Motor neuron (in vitro differentiated cells): ENCODE data around the gene TMEM107. TPM values are rescaled to one million over a fixed set of nuclear protein-coding genes. Genes with fewer than 3 reads are reported as not detected.
A peak's percentile ranks its signal among the peaks of the same experiment; 100 is the strongest.

Experiments
- ATAC-seq, 8 experiments: fragments of 200-7000 bp; cut with Tn5 transposase; replicated peaks in 6 of 8; 2 replicates each; pipeline ENCODE4 v1.8.0; 2021; ENCODE audit warnings: mild to moderate bottlenecking in 8 of 8, moderate library complexity in 8 of 8
- H3K27ac ChIP-seq, 2 donors: fragments of 250-450 bp; sonication (Bioruptor Pico); 2 replicates each; pipeline ENCODE4 v1.9.0; 2021; ENCODE audit warnings: antibody characterized with exemption in 2 of 2, mild to moderate bottlenecking in 2 of 2, moderate library complexity in 1 of 2
- H3K4me1 ChIP-seq, 2 donors: fragments of 250-450 bp; sonication (Bioruptor Pico); replicated peaks in 1 of 2; 2 replicates each; pipeline ENCODE4 v1.6.1; 2021; ENCODE audit warnings: antibody characterized with exemption in 2 of 2, mild to moderate bottlenecking in 2 of 2, moderate library complexity in 1 of 2
- H3K4me3 ChIP-seq, 5 donors: fragments of 250-450 bp; sonication (Bioruptor Pico); 2 replicates each; pipeline ENCODE4 v1.9.0; 2021; ENCODE audit warnings: antibody characterized with exemption in 5 of 5, mild to moderate bottlenecking in 5 of 5, moderate library complexity in 4 of 5
- WGBS, 10 experiments: fragments of 450-650 bp; shearing (Covaris generic); methylation state at CpG; one replicate each; pipeline ENCODE4 v1.0.0; 2022; 5-methylcytosine and 5-hydroxymethylcytosine counted together
- in situ Hi-C, 9 experiments: fragments of 400-800 bp; cut with MboI; loops; one replicate each; pipeline ENCODE4 v1.15.0; 2021; ENCODE audit warnings: low sequenced_read_pairs in 9 of 9, low pct_unique_long_range_greater_than_20kb in 2 of 9; ENCODE audit not compliant: unreplicated experiment in 9 of 9
- total RNA-seq, 8 experiments: library from RNA; unstranded; fragments of 300-600 nt; gene quantifications; 2 replicates each; pipeline versions ENCODE4 v1.2.3 to v1.2.4, GENCODE V29; 2022

The TMEM107 gene
- total RNA-seq, 8 experiments from 2014 or later = 5.8 to 54.2 (median 30.1) TPM

DNA sequence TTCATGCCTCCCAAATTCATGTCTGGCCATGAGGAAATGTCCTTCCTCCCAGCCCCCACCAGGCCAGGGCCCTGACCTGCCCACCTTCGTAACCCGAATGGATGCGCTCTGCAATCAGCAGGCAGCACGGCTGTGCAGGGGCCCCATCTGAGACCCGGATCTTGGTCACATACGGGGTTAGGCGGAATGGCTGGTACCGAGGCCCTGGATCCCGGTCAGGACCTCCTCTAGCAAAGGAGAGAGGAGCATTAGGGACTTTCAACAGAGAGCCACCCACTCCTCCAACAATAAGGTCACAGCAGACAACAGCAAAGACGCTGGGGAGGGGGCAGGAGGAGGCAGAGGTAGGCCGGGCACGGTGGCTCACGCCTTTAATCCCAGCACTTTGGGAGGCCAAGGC lies 27.6 kb downstream of the TMEM107 start:
- no peak overlapping the region for H3K4me3 ChIP-seq
- H3K27ac ChIP-seq = no peak overlapping the region
- H3K4me1 ChIP-seq = peaks cover 15 to 16% of the 10 kb centered on the region in 2 donors
- in situ Hi-C loops = no loop called here
- ATAC-seq = no peak
- WGBS, 10 experiments = 72 to 95% (median 93%) methylated on average over 3 to 4 of the region's 13 CpGs; no CpG with 5 or more reads in 6 of the 10 experiments

DNA sequence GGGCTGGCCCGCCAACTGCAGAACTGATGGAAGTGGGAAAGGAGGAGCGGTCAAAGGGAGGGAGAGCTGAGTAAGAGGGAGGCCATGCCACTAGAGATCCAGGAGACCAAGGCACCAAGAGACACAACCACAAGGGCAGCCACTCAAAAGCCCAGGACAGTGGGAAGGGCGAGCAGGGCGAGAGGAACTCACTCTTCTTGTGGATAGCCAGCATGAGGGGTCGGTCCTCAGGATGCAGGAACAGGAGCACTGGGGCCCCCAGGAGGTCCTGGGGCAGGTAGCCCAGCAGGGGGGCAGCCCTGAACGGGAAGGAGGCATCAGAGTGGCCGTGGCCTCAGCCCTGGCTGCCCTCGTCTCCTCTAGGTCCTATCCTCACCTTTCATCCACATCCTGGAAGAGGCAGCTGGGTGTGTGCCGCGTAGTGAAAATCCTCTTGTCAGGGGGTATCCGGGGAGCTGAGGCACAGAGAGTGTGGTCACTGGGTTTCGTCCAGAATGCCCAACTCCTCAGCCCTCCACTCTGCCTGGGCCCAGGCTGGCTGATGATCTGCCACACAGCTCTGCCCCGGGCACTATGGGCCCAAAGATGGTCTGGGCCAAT lies 28.3 kb downstream of the TMEM107 start:
- no peak overlapping the region for H3K4me3 ChIP-seq
- peaks cover 10 to 11% of the 10 kb centered on the region in 2 donors for H3K4me1 ChIP-seq
- WGBS, 10 experiments = 60 to 100% (median 92%) methylated on average over 1 to 9 of the region's 13 CpGs; no CpG with 5 or more reads in 3 of the 10 experiments
- no peak overlapping the region for H3K27ac ChIP-seq
- ATAC-seq = no peak
- in situ Hi-C loops = no loop called here

DNA sequence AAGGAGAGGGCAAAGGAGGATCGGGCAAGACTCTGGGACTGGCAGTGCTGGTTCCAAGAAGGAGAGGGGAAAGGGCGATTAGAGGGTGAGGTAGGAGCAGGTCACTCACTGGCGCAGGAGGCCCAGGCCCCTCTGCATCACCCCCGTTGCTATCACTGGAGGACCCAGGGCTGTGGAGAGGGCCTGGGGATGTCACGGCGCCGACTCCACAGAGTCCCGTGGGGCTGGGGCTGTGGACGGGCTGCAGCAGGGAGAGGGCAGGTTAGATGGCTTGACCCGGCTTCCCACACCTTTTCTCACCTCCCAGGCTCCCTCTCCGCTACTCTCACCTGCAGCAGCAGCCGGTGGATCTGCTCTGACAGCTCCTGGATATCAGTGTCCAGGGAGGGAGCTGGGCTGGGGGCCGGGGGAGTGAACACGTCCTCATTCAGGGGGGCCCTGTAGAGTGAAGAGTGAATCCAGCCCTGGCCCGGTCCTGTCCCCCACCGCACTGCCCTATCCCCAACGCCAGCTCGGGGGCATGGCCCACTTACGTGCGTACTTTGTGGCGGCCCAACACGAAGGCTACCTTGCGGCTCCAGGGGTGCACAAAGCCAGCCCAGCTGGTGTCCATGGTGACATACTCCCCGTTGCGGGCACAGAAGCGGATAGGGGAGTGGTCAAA lies 28.9 kb downstream of the TMEM107 start:
- in situ Hi-C loops = no loop called here
- Histone ChIP-seq H3K27ac (no peak overlapping the region), H3K4me3 (no peak overlapping the region), H3K4me1 (peaks cover 6% of the 10 kb centered on the region in 2 donors)
- 80 to 100% (median 94%) methylated on average over 1 to 10 of the region's 26 CpGs; no CpG with 5 or more reads in 1 of the 10 experiments for WGBS, 10 experiments
- ATAC-seq = no peak

DNA sequence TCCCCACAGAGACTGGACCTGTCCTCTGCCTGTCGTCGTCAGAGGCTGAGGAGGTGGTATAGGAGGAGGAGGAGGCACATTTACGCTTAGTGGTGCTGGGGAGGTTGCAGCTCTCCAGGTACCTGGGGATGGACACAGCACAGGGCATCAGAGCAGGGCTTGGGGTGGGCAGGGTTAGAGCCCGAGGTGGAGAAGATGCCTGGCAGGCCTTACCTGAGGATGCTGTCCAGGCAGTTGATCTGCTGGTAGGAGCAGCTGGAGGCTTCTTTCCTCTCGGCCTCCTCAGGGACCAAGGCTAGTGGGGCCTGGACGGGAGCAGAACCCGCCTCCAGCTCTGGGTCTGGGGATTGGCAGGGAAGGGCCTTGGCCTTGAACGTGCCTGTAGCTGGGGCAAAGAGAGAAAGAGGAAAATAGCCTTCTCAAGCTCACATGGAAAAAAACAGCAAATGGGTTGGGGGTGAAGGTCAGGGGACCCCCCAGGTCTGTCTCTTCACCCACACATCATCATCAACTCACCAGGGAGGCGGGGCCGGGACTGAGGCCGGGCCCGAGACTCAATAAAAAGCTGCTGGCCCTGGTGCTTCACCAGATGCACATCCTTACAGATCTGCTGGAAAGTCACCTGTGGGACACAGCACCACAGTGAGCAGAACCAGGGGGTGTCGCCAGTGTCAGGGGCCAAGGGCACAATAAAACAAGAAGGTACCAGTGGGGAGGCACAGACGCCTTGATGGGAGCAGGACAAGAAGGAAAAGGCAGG lies 29.6 kb downstream of the TMEM107 start:
- no peak for ATAC-seq
- in situ Hi-C loops = no loop called here
- Histone ChIP-seq H3K4me1 (peaks cover 6% of the 10 kb centered on the region in 2 donors), H3K27ac (no peak overlapping the region), H3K4me3 (no peak overlapping the region)
- 60 to 100% (median 91%) methylated on average over 1 to 8 of the region's 14 CpGs; no CpG with 5 or more reads in 4 of the 10 experiments for WGBS, 10 experiments

DNA sequence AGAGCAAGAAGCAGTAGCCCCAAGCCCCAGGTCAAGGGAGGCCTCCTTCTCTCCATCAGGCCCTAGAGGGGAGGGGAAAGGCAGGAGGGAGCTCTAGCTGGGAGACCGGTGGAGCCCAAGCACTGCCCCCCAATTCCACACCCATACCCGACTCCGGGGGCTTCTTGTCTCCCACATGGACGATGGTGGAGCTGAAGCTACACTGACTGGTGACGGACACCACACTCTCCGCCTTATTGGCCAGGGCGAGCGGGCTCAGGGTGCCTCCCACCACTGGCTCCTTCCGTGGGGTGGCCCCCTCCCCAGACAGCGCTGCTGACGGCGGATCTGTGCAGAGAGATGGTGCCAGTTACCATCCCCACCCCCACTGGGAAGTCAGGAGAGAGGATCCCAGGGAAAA lies 30.4 kb downstream of the TMEM107 start:
- WGBS, 10 experiments = 100% methylated on average over 2 of the region's 12 CpGs; no CpG with 5 or more reads in 9 of the 10 experiments
- H3K4me1 ChIP-seq = peaks cover 5% of the 10 kb centered on the region in 2 donors
- no peak for ATAC-seq
- in situ Hi-C loops = no loop called here
- H3K4me3 ChIP-seq = no peak overlapping the region
- H3K27ac ChIP-seq = no peak overlapping the region

DNA sequence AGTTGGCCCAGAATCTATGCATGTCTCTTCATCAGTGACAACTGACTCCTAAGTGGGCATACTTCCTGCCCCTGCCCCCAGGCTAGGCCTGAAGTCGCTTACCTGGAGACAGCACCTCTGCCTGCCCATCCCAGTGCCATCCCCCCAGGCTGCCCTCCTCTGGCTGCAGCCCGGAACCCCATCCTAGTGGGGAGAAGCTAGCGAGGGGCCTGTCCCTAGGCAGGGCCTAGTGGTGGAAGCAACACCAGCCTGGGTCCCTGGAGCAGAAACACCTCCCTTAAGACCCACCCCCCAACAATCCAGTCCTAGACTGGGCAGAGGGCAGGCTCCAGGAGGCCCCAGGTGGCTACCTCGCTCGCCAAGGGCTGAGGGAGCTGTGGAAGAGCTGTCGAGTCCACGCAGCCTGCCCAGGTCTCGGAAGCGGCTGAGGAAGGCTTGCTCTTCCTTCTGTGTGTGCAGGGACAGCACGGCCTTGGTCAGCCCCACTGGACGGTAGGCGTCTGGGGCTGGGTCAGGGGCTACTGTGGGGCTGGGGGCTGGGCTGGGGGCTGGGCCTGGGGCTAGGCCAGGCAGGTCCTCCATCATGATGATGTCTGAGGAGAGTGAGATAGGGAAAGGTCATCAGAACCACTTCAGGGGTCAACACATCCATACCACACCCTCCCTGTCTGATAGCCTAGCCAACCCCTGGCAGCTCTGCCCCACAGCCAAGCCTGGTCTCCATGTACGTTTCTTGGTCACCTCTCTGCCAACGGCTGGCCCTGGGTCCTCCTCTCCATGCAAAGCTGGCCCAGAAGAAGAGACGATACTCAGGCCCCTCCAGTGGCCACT lies 31.6 kb downstream of the TMEM107 start:
- Histone ChIP-seq H3K27ac (no peak overlapping the region), H3K4me1 (peaks cover 1 to 2% of the 10 kb centered on the region in 2 donors), H3K4me3 (no peak overlapping the region)
- in situ Hi-C loops = no loop called here
- peak in 4 of 8 experiments; percentile 1 to 13 (median 10) for ATAC-seq
- 80 to 100% (median 95%) methylated on average over 2 to 5 of the region's 15 CpGs; no CpG with 5 or more reads in 4 of the 10 experiments for WGBS, 10 experiments

DNA sequence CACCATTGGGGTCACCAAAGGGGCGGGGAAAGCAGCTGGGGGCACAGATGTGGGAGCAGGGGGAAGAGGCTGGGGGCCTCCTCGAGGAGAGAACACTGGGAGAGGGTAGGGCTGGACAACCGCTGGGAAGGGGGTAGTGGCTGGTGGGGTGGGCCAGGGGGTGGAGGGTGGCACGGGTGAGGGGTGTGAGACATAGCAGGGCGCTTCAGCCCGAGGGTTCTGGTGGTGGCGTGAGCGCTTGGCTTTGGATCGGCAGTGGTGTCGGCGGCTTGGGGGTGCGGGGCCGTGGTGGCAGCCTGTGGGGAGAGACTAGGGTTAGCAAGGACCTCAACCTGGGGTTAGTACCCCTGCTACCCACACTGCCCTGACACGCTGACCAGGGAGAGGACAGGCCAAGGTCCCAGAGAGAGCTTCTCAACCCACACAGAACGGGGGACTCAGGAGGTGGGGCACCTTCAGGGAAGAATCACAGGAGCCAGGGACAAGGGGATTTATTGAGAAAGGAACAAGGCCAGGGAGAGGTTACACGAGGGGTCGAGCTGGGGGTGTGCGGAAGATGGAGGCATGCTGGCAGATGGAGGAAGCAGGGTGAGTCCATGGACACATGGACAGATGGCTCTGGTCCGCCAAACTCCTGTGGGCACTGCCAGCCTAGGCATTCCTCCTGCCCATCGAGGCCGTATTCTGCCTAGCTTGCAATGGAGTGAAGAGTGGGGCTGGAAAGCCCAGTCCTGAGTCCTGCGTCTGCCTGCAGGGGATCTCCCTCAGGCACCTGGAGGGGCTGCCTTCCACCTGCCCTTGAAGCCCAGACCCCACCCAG lies 32.4 kb downstream of the TMEM107 start:
- in situ Hi-C loops = no loop called here
- Histone ChIP-seq H3K4me1 (peaks cover 3% of the 10 kb centered on the region in 2 donors), H3K4me3 (no peak overlapping the region), H3K27ac (no peak overlapping the region)
- 94 to 100% (median 100%) methylated on average over 1 to 8 of the region's 22 CpGs; no CpG with 5 or more reads in 5 of the 10 experiments for WGBS, 10 experiments
- peak in 2 of 8 experiments; percentile 1 to 2 for ATAC-seq

DNA sequence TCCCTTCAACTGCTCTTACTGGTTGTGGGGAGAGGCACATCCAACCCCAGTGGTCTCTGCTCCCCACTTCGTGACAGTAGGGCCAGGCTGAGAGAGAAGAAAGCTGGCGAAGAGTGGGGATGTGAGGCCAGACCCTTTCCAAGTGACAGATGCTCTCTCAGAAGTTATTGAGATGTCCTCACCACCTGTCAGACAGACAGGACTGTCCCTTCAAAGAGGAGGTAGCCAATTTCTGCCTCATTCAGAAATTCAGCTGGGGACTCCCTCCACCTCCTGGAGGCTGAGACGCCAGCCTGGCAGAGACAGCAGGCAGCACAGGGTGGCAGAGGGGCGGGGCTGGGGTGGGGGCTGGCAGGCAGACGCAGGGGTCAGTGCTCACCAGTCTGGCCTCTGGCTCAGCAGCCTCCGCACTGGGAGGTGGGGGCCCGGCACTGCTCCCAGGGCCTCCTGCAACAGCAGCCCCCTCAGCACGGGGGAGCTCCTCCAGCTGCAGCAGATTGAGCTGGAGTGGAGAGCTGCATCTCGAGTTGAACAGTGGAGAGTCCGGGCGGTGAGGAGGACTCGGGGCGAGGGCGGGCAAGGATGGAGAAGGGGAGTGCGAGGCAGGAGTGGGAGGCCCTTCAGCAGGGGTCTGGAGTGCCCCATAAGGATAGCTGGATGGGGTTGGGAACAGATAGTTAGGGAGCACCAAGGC lies 33.1 kb downstream of the TMEM107 start:
- in situ Hi-C loops = no loop called here
- WGBS, 10 experiments = 100% methylated on average over 1 to 2 of the region's 15 CpGs; no CpG with 5 or more reads in 8 of the 10 experiments
- Histone ChIP-seq H3K27ac (no peak overlapping the region), H3K4me1 (peaks cover 3% of the 10 kb centered on the region in 2 donors), H3K4me3 (no peak overlapping the region)
- no peak for ATAC-seq

DNA sequence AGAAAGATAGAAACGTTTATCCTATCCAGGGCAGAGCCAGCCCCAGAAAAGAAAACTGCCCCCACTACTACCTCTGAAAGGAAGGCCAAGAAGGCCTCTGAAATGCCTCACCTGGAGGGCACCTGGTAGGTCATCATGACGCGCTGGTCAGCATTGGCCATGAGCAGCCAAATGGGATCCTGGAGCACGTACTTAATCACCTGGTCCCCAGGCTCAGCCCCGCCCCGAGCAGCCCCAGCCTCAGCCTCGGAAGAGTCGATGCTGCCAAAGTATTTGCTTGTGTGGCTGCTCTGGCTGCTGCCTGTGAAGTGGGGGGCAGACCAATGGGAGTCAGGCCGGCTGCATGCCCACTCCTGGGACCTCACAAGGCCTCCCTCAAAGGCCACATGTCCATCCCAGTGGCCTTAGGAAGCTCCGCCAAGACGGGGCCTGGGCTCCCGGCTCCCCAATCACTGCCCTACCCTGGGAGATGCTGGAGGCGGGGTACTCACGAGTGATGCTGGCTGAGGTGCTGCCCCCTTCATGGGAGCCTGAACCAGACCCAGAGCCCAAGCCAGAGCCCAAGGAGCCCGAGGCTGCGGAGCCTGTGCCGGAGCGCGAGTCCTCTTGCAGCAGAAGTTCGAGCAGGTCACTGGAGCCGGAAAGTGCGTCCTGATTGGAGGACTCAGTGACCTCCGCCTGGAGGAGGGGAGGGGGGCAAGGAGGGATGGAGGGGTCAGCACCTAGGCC lies 33.9 kb downstream of the TMEM107 start:
- in situ Hi-C loops = no loop called here
- WGBS, 10 experiments = 29 to 90% (median 73%) methylated on average over 1 to 3 of the region's 23 CpGs; no CpG with 5 or more reads in 6 of the 10 experiments
- ATAC-seq = no peak
- Histone ChIP-seq H3K4me1 (peaks cover 3 to 8% of the 10 kb centered on the region in 2 donors), H3K27ac (no peak overlapping the region), H3K4me3 (no peak overlapping the region)

DNA sequence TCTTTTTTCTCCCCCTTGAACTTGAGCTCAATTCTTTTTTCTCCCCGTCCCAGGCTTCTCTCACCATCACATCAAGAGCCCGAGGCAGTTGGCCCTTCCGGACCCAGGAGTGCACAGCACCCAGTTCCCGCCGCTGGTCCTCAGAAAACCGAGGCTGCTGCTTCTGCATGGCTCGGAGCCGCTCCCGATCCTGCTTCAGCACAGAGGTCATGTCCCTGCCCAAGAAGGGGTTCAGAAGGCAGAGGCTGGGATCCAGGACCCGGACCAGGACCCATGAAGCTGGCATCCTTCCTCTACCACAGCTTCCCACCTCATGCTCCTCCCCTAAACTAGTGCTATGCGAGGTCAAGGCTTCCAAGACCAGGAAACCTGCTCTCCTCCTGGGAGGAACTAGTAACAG lies 34.4 kb downstream of the TMEM107 start:
- peaks cover 3 to 8% of the 10 kb centered on the region in 2 donors for H3K4me1 ChIP-seq
- H3K4me3 ChIP-seq = no peak overlapping the region
- 63 to 95% (median 85%) methylated on average over 1 to 9 of the region's 11 CpGs; no CpG with 5 or more reads in 1 of the 10 experiments for WGBS, 10 experiments
- in situ Hi-C loops = no loop called here
- no peak for ATAC-seq
- no peak overlapping the region for H3K27ac ChIP-seq

DNA sequence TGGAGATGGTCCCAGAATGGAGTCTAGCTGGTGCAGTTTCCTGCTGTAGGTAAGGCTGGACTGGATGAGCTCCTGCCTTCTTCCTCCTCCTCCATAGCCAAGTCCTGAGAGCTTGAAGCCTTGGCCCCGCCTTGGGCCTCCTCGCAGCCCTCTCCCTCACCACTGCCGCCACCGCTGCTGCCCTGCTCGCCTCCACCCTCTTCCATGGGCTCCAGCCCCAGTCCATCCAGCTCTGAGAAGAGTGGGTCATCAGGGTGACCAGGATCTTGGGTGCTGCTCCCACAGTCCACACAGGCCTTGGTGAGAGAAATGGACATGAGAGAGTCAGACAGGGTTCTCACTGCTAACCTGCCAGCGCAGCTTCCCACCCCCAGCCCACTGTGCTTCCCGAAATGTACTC lies 35.1 kb downstream of the TMEM107 start:
- WGBS, 10 experiments = 83 to 100% (median 100%) methylated on average over 1 to 2 of the region's 7 CpGs; no CpG with 5 or more reads in 7 of the 10 experiments
- Histone ChIP-seq H3K4me3 (no peak overlapping the region), H3K4me1 (peaks cover 3 to 8% of the 10 kb centered on the region in 2 donors), H3K27ac (no peak overlapping the region)
- in situ Hi-C loops = no loop called here
- ATAC-seq = no peak
